HFFc6 (cell line): ENCODE results near the gene ANTXR1. TPM values are rescaled to one million over a fixed set of nuclear protein-coding genes. Genes with fewer than 3 reads are reported as not detected.
A peak's percentile ranks its signal among the peaks of the same experiment; 100 is the strongest.

Experiments used
- DNase-seq: peaks from one replicate; pipeline ENCODE4 v3.0.0-alpha.2; 2018
- H3K27ac Mint-ChIP-seq: 2 replicates; pipeline ENCODE4 v1.8.0; 2020; ENCODE audit warnings: mild to moderate bottlenecking, mixed read lengths
- H3K27me3 Mint-ChIP-seq: 2 replicates; pipeline ENCODE4 v1.8.0; 2021; ENCODE audit warnings: mild to moderate bottlenecking, moderate library complexity, mixed read lengths; ENCODE audit not compliant: insufficient read depth
- H3K36me3 Mint-ChIP-seq: 2 replicates; pipeline ENCODE4 v1.8.0; 2021; ENCODE audit warnings: low read depth, mixed read lengths
- H3K4me1 Mint-ChIP-seq: 2 replicates; pipeline ENCODE4 v1.8.0; 2020; ENCODE audit warnings: low read depth, mixed read lengths
- H3K4me3 Mint-ChIP-seq: 2 replicates; pipeline ENCODE4 v1.8.0; 2020; ENCODE audit warnings: mild to moderate bottlenecking, moderate library complexity, mixed read lengths
- H3K9me3 Mint-ChIP-seq: 2 replicates; pipeline ENCODE4 v1.8.0; 2020; ENCODE audit warnings: mild to moderate bottlenecking, mixed read lengths
- CTCF ChIP-seq: fragments of 200-600 bp; sonication (generic); IDR thresholded peaks from 2 replicates; pipeline ENCODE4 v1.5.0; 2021; ENCODE audit warnings: antibody characterized with exemption, mild to moderate bottlenecking
- total RNA-seq, 6 experiments: library from RNA; stranded (reverse); fragmentation: NEBNext Ultra II Directional; extraction: Animal tissue kit (Norgen Biotek cat#: 25700); gene quantifications; 2 replicates in 1 of 6; 3 replicates in 5 of 6; pipeline ENCODE4 v1.2.3, GENCODE V29; 2021

Gene ANTXR1
- total RNA-seq, 6 experiments from 2014 or later, result 98.0 to 137 (median 124) TPM

- peaks cover 50% of the 10 kb centered on the region for H3K4me1 Mint-ChIP-seq
- H3K27me3 Mint-ChIP-seq, result no peaks in the 10 kb centered on the region
- peak overlapping the region; percentile 75; the same call in 1 of the 2 replicates for H3K27ac Mint-ChIP-seq
- TF ChIP-seq CTCF, result no peak
- peaks cover 59% of the 10 kb centered on the region for H3K36me3 Mint-ChIP-seq
- no peak overlapping the region for H3K4me3 Mint-ChIP-seq
- H3K9me3 Mint-ChIP-seq, result no peaks in the 10 kb centered on the region
- DNase-seq, result no peak
Observed at GRCh38 chr2:69183659-69184058, 170.7 kb downstream of the ANTXR1 start.

- H3K9me3 Mint-ChIP-seq, result no peaks in the 10 kb centered on the region
- TF ChIP-seq CTCF, result no peak
- no peak overlapping the region for H3K4me3 Mint-ChIP-seq
- no peaks in the 10 kb centered on the region for H3K27me3 Mint-ChIP-seq
- H3K4me1 Mint-ChIP-seq, result peaks cover 50% of the 10 kb centered on the region
- no peak for DNase-seq
- H3K36me3 Mint-ChIP-seq, result peaks cover 64% of the 10 kb centered on the region
- peak overlapping the region; percentile 75 for H3K27ac Mint-ChIP-seq
Observed at GRCh38 chr2:69184224-69184623, 171.2 kb downstream of the ANTXR1 start.

GRCh38 chr2:69185807-69186206 lies 172.8 kb downstream of the ANTXR1 start:
- peak; percentile 77 for DNase-seq
- no peak for TF ChIP-seq CTCF
- Mint-ChIP-seq H3K9me3 (no peaks in the 10 kb centered on the region), H3K27me3 (no peaks in the 10 kb centered on the region), H3K4me3 (peak overlapping the region; percentile 46; the same call in 1 of the 2 replicates), H3K36me3 (peaks cover 64% of the 10 kb centered on the region), H3K27ac (peak overlapping the region; percentile 75), H3K4me1 (peaks cover 54% of the 10 kb centered on the region)

- H3K36me3 Mint-ChIP-seq, result peaks cover 59% of the 10 kb centered on the region
Observed at GRCh38 chr2:69186614-69187013, 173.6 kb downstream of the ANTXR1 start.

GRCh38 chr2:69188182-69188900 lies 175.4 kb downstream of the ANTXR1 start:
- no peak for DNase-seq
- peaks cover 76% of the 10 kb centered on the region for H3K4me1 Mint-ChIP-seq
- H3K36me3 Mint-ChIP-seq, result peaks cover 59% of the 10 kb centered on the region
- no peaks in the 10 kb centered on the region for H3K9me3 Mint-ChIP-seq
- TF ChIP-seq CTCF, result no peak
- no peaks in the 10 kb centered on the region for H3K27me3 Mint-ChIP-seq
- H3K4me3 Mint-ChIP-seq, result no peak overlapping the region
- H3K27ac Mint-ChIP-seq, result no peak overlapping the region

More at GRCh38 chr2:69186614-69187013, 173.6 kb downstream of the ANTXR1 start:
- H3K4me3 Mint-ChIP-seq, result no peak overlapping the region
- H3K4me1 Mint-ChIP-seq, result peaks cover 62% of the 10 kb centered on the region
- DNase-seq, result no peak
- H3K27ac Mint-ChIP-seq, result no peak overlapping the region; the same call in 1 of the 2 replicates
- H3K9me3 Mint-ChIP-seq, result no peaks in the 10 kb centered on the region
- no peaks in the 10 kb centered on the region for H3K27me3 Mint-ChIP-seq
- TF ChIP-seq CTCF, result no peak
